ENCODE data around the gene GLT1D1. TPM values are rescaled to one million over a fixed set of nuclear protein-coding genes. Genes with fewer than 3 reads are reported as not detected.

Gene GLT1D1
- total RNA-seq (2021; fragmentation: NEBNext Ultra II Directional; extraction: Animal tissue kit (Norgen Biotek cat#: 25700)) (3.6 and 4.1 TPM in 2 replicates), polyA plus RNA-seq (2011; rRNA removed) (1.5 and 1.8 TPM in 2 replicates), polyA minus RNA-seq (2011; rRNA and poly(A)+ RNA removed) (1.8 and 2.3 TPM in 2 replicates)
- 2.2 TPM for polyA plus RNA-seq (2011; cell fraction: cytosol; rRNA removed)
- polyA plus RNA-seq (2011; cell fraction: nucleus; rRNA removed): 1.6 TPM
- 3.0 to 4.0 TPM (median 3.2 TPM) in 4 replicates for polyA plus RNA-seq (2012, experiment 1 of 2)
- polyA plus RNA-seq (2012, experiment 2 of 2): 1.6 TPM
- 2.3 TPM for polyA plus RNA-seq (2013, experiment 1 of 2)
- polyA plus RNA-seq (2013, experiment 2 of 2): 2.2 TPM
- 1.4 TPM for polyA minus RNA-seq (2011; cell fraction: cytosol; rRNA and poly(A)+ RNA removed)
- polyA minus RNA-seq (2011; cell fraction: nucleus; rRNA and poly(A)+ RNA removed): 1.2 TPM
- long read RNA-seq, experiment 1, partial matches to known transcripts: 3 of 8 reads
- long read RNA-seq, experiment 1, other reads (novel, unspliced or antisense): 5 of 8 reads
- long read RNA-seq, experiment 2: 0 reads

GRCh38 chr12:128852885-128853599, at the start of gene GLT1D1:
Gene GLT1D1 (plus strand): TSS chr12:128853478. CDS start chr12:128853582, 104 bp downstream.
- no peak for FAIRE-seq

More at GRCh38 chr12:128852885-128853599, at the start of gene GLT1D1:
- Histone ChIP-seq H2AFZ (ENCODE audit: low read length) (peak within 1 kb of the TSS; percentile 88), H3K79me2 (ENCODE audit: control insufficient read depth in 1 of 2, insufficient read depth in 2 of 2, low read length in 2 of 2) (no peaks in the 10 kb centered on the region), H3K4ac (replicated peaks; ENCODE audit: insufficient read length, low read depth, low read length) (peak within 1 kb of the TSS; percentile 94), H3K36me3 (ENCODE audit: control insufficient read depth in 2 of 4, insufficient read depth in 4 of 4, low read length in 3 of 4) (no peaks in the 10 kb centered on the region), H4K91ac (replicated peaks; ENCODE audit: insufficient read length, low read length) (peak within 1 kb of the TSS; percentile 85), H3K4me2 (ENCODE audit: insufficient read depth in 1 of 2, low read depth in 2 of 2, low read length in 2 of 2) (peak within 1 kb of the TSS; percentile 86), H2BK12ac (ENCODE audit: low read depth, low read length) (peak within 1 kb of the TSS; percentile 90), H3K4me3 (ENCODE audit: extremely low read depth in 1 of 4, insufficient read depth in 2 of 4, low read depth in 3 of 4, low read length in 4 of 4) (peak within 1 kb of the TSS; percentile 62 to 75 (median 64)), H3K9ac (replicated peaks in 1 of 4; ENCODE audit: extremely low read depth in 1 of 4, low read depth in 3 of 4, low read length in 3 of 4) (peak within 1 kb of the TSS in 2 of 4 experiments; percentile 42 to 53; a peak in 4 of 7 replicates), H3K56ac (replicated peaks; ENCODE audit: insufficient read length, low read depth, low read length) (no peak within 1 kb of the TSS), H3K79me1 (ENCODE audit: low read depth, low read length) (no peaks in the 10 kb centered on the region), H3K23ac (ENCODE audit: insufficient read length) (no peak within 1 kb of the TSS), H2AK5ac (ENCODE audit: low read depth, low read length) (no peak within 1 kb of the TSS), H2BK20ac (ENCODE audit: low read length) (no peak within 1 kb of the TSS), H3K27ac (ENCODE audit: low read depth, low read length) (no peak within 1 kb of the TSS), H4K8ac (ENCODE audit: extremely low read depth, insufficient read depth, low read length) (peak within 1 kb of the TSS; percentile 63), H2BK120ac (replicated peaks; ENCODE audit: low read depth, low read length) (no peak within 1 kb of the TSS), H2BK15ac (ENCODE audit: low read length) (peak within 1 kb of the TSS; percentile 92; the same call in 1 of the 2 replicates), H4K20me1 (replicated peaks in 1 of 2; ENCODE audit: control insufficient read depth in 1 of 2, insufficient read depth in 2 of 2, low read length in 2 of 2) (peaks cover 0 to 3% of the 10 kb centered on the region in 2 experiments), H3K14ac (ENCODE audit: insufficient read length) (peak within 1 kb of the TSS; percentile 58), H4K5ac (ENCODE audit: insufficient read length, low read depth, low read length) (peak within 1 kb of the TSS; percentile 40), H3K23me2 (ENCODE audit: low read depth, low read length) (peaks cover 10% of the 10 kb centered on the region; the same call in 1 of the 2 replicates), H3K27me3 (replicated peaks in 1 of 4; ENCODE audit: control insufficient read depth in 3 of 4, extremely low read depth in 1 of 4, insufficient read depth in 3 of 4, low read length in 3 of 4) (peaks cover 0 to 27% (median 16%) of the 10 kb centered on the region in 4 experiments; a peak in 6 of 7 replicates), H3K4me1 (replicated peaks in 1 of 4; ENCODE audit: control insufficient read depth in 3 of 4, insufficient read depth in 4 of 4, low read length in 3 of 4) (peaks cover 0 to 6% (median 1%) of the 10 kb centered on the region in 4 experiments; a peak in 1 of 7 replicates), H3K9me3 (ENCODE audit: insufficient read depth in 2 of 2, low read depth in 1 of 2, low read length in 1 of 2) (no peaks in the 10 kb centered on the region), H3K18ac (ENCODE audit: extremely low read depth, low read length) (no peak within 1 kb of the TSS; the same call in 1 of the 2 replicates), H2BK5ac (ENCODE audit: low read depth, low read length) (0 out of 2 replicates have a peak within 1 kb of the TSS, but pooled peaks have one; percentile 60)
- ChIA-PET POLR2A (ENCODE audit: partially characterized antibody) (interaction anchor here (3.2 kb wide), 1 partner anchor 29 kb away, joined by 11 read pairs; the partner anchor contains the start of gene SLC15A4), CTCF (ENCODE audit: partially characterized antibody) (no interaction called here)
- peak in 1 of 2 experiments; percentile 50 for DNase-seq (ENCODE audit: low read depth in 1 of 2, low spot score in 2 of 2)
- TF ChIP-seq SUZ12 (IDR thresholded peaks at IDR 0.05; ENCODE audit: low read length) (0 out of 2 replicates have a peak, but pooled peaks have one; percentile 44), SIN3A (conservative IDR thresholded peaks at IDR 0.05 in 1 of 2, IDR thresholded peaks at IDR 0.05 in 1 of 2; ENCODE audit: low read depth in 1 of 2, low read length in 2 of 2) (no peak), KDM1A (IDR thresholded peaks at IDR 0.05; ENCODE audit: borderline replicate concordance, low read length) (0 out of 2 replicates have a peak, but pooled peaks have one; percentile 18)
- 96% methylated on average over 8 of the region's 56 CpGs; no CpG with 5 or more reads in 1 of the 2 experiments for WGBS, 2 experiments (ENCODE audit: extremely low coverage in 1 of 2, insufficient coverage in 1 of 2, insufficient read length in 1 of 2, insufficient replicate concordance in 2 of 2, low coverage in 1 of 2, low lambda C conversion rate in 2 of 2, missing lambda C conversion rate in 1 of 2)

Data from H1 (cell line).